Suprapubic skin (tissue), 4 donors: ENCODE measurements around the gene GPM6B. TPM values are rescaled to one million over a fixed set of nuclear protein-coding genes. Genes with fewer than 3 reads are reported as not detected.
"Not testable (repeated sequence)": the region's sequence is repeated elsewhere in the genome, so short reads cannot be mapped to it uniquely, and the experiment has no call there.

ENCODE experiments used
- DNase-seq, 2 donors: peaks; one replicate each; pipeline ENCODE4 v3.0.0-alpha.2; 2019; ENCODE audit warnings: low spot score in 2 of 2
- H3K27ac ChIP-seq: fragments of 200-600 bp; sonication (generic); one replicate; pipeline ENCODE4 v1.5.1; 2019
- H3K27me3 ChIP-seq: fragments of 200-600 bp; sonication (generic); one replicate; pipeline ENCODE4 v1.5.1; 2019
- H3K36me3 ChIP-seq: fragments of 200-600 bp; sonication (generic); one replicate; pipeline ENCODE4 v1.5.1; 2019
- H3K4me1 ChIP-seq: fragments of 200-600 bp; sonication (generic); one replicate; pipeline ENCODE4 v1.5.1; 2019
- H3K4me3 ChIP-seq: fragments of 200-600 bp; sonication (generic); one replicate; pipeline ENCODE4 v1.5.1; 2019; ENCODE audit warnings: mild to moderate bottlenecking
- H3K9me3 ChIP-seq: fragments of 200-600 bp; sonication (generic); one replicate; pipeline ENCODE4 v1.5.1; 2019
- CTCF ChIP-seq, 2 donors: fragments of 200-600 bp in 1 of 2; fragments of 450-650 bp in 1 of 2; sonication (generic) in 1 of 2; IDR thresholded peaks; one replicate each; pipeline ENCODE4 v1.5.1; 2016 to 2019; ENCODE audit warnings: antibody characterized with exemption in 2 of 2, mild to moderate bottlenecking in 1 of 2, moderate library complexity in 1 of 2
- EP300 ChIP-seq: sonication (generic); formaldehyde crosslinking; IDR thresholded peaks from one replicate; pipeline ENCODE4 v1.6.1; 2017; ENCODE audit warnings: antibody characterized with exemption
- POLR2A ChIP-seq, 2 donors: fragments of 450-650 bp; IDR thresholded peaks; one replicate each; pipeline ENCODE4 v1.6.1; 2017; ENCODE audit warnings: antibody characterized with exemption in 2 of 2, mild to moderate bottlenecking in 2 of 2, moderate library complexity in 2 of 2
- POLR2AphosphoS5 ChIP-seq, 3 donors: sonication (generic); formaldehyde crosslinking; IDR thresholded peaks; one replicate each; pipeline ENCODE4 v1.6.1; 2017; ENCODE audit warnings: antibody characterized with exemption in 3 of 3
- WGBS: methylation state at CpG from one replicate; pipeline ENCODE4 v1.1.5; 2018; 5-methylcytosine and 5-hydroxymethylcytosine counted together
- total RNA-seq, 4 donors: library from RNA; depleted of rRNA; stranded (reverse); fragments of >200 nt; gene quantifications; one replicate each; pipeline ENCODE4 v1.1.0, GENCODE V29; 2016

The GPM6B gene
- total RNA-seq, 4 donors from 2014 or later = 6.6 to 21.7 (median 13.8) TPM

GRCh38 chrX:13733506-13733905, 83.4 kb downstream of the GPM6B start:
- 49% methylated on average over 4 of the region's 4 CpGs for WGBS
- H3K27ac ChIP-seq = peak overlapping the region; percentile 92
- H3K27me3 ChIP-seq = no peaks in the 10 kb centered on the region
- no peaks in the 10 kb centered on the region for H3K9me3 ChIP-seq
- H3K4me3 ChIP-seq = peak overlapping the region; percentile 70
- no peaks in the 10 kb centered on the region for H3K36me3 ChIP-seq
- DNase-seq = no peak
- TF ChIP-seq POLR2A (IDR thresholded peaks at IDR 0.05) = no peak
- no peak for TF ChIP-seq EP300
- TF ChIP-seq CTCF (IDR thresholded peaks at IDR 0.05) = no peak
- TF ChIP-seq POLR2AphosphoS5 (IDR thresholded peaks at IDR 0.05) = no peak
- peaks cover 20% of the 10 kb centered on the region for H3K4me1 ChIP-seq

DNA sequence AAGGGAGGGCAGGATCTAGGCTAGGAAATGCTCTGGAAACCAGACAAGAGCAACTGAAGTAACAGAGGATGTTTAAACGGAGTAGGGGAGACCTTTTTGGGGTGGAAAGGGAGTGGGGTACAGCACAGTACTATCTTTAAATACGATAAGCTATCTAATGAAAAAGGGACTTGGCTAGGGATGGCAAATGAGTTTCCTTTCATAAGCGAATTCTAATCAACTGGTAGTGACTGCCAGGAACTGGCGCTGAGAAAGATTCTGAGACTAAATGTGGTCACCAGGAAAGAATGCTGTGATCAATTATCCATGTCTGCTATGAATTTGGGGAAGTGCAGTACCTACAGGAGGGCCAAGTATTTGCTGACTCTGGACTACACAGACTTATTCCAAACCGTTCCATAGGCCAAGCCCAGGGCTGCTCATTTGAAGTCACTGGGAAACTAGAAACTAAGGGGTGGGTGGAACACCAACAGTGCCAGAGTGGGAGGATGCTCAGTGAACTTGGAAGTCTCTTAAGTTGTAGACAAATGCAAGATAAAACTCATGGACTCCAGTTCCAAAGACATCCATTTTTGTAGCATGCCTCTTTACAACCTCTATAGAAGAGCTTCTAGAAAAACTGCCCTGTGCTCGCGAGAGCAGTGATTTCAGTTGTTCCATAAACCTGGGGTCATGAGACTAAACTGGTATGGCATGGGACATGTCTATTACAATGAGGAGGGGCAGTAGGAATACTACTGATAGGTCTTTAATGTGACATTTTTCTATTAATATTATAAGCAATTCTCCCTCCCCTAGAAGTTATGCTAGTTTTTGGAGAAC, 84.4 kb downstream of the GPM6B start:
- DNase-seq = no peak
- Histone ChIP-seq H3K27ac (no peak overlapping the region), H3K4me1 (peaks cover 20% of the 10 kb centered on the region), H3K36me3 (no peaks in the 10 kb centered on the region), H3K4me3 (no peak overlapping the region), H3K27me3 (no peaks in the 10 kb centered on the region), H3K9me3 (no peaks in the 10 kb centered on the region)
- TF ChIP-seq CTCF (IDR thresholded peaks at IDR 0.05) (no peak), EP300 (no peak), POLR2AphosphoS5 (IDR thresholded peaks at IDR 0.05) (no peak), POLR2A (IDR thresholded peaks at IDR 0.05) (no peak)
- WGBS = 62% methylated on average over 7 of the region's 7 CpGs

GRCh38 chrX:13730523-13730922, 86.4 kb downstream of the GPM6B start:
- H3K9me3 ChIP-seq, H3K27me3 ChIP-seq, H3K27ac ChIP-seq, DNase-seq, H3K4me3 ChIP-seq, H3K36me3 ChIP-seq: not testable (repeated sequence)
- peaks cover 13% of the 10 kb centered on the region for H3K4me1 ChIP-seq
- WGBS = 92% methylated on average over 1 of the region's 1 CpG

- H3K27ac ChIP-seq, H3K36me3 ChIP-seq, H3K4me1 ChIP-seq, H3K4me3 ChIP-seq, H3K9me3 ChIP-seq, H3K27me3 ChIP-seq, DNase-seq: not testable (repeated sequence)
- WGBS = 90% methylated on average over 2 of the region's 2 CpGs
These were observed 90.3 kb downstream of the GPM6B start for GRCh38 chrX:13726583-13726982.

- H3K4me1 ChIP-seq, H3K4me3 ChIP-seq, DNase-seq, H3K27ac ChIP-seq, H3K36me3 ChIP-seq, H3K27me3 ChIP-seq, H3K9me3 ChIP-seq: not testable (repeated sequence)
- 89% methylated on average over 9 of the region's 9 CpGs for WGBS
These were observed 92.0 kb downstream of the GPM6B start for GRCh38 chrX:13724878-13725277.

DNA sequence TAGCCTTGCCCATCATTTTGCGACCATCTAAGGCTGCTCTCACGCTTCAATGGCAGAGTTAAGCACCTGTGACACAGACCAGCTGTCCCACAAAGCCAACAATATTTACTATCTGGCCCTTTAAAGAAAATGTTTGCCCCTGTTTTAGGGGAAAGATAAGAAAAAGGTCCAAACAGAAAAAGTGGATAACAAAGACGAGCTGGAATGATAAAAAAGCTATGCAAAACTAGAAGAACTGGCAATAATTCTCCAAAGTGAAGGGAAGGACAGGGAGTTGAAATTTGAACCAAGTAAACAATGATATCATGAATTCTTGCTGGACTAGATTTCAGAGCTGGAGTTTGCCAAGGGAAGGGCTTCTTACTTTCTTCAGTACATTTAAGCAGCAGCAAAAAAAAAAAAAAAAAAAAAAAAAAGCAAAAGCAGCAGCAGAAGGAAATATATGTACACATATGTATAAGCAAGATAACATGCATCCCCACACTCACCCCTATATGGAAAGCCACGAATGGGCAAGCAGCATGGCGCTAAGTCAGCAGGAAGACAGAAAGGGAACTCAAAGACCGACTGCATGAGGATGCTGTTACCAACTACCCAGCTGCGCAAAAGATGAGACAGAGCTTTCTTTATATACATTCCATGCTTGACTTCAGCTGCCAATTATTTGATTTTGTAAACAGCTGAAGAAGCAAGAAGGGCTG, 94.9 kb downstream of the GPM6B start:
- 60% methylated on average over 7 of the region's 7 CpGs for WGBS
- H3K4me1 ChIP-seq = peaks cover 8% of the 10 kb centered on the region
- H3K27me3 ChIP-seq = no peaks in the 10 kb centered on the region
- TF ChIP-seq CTCF (IDR thresholded peaks at IDR 0.05) (no peak), POLR2A (IDR thresholded peaks at IDR 0.05) (no peak), POLR2AphosphoS5 (IDR thresholded peaks at IDR 0.05) (no peak), EP300 (no peak)
- H3K36me3 ChIP-seq = no peaks in the 10 kb centered on the region
- H3K9me3 ChIP-seq = no peaks in the 10 kb centered on the region
- H3K4me3 ChIP-seq = no peak overlapping the region
- DNase-seq = no peak
- peak overlapping the region; percentile 41 for H3K27ac ChIP-seq
